Stimulated activated CD4-positive, alpha-beta T cell treated with anti-CD3 and anti-CD28 coated beads, Interleukin-1b, Interleukin-23, amount 100 ng/mL, for 48 hours (primary cell): ENCODE data around the gene SEMA3G.

ENCODE experiments used
- DNase-seq: peaks from one replicate; pipeline ENCODE4 v3.0.0-alpha.2; 2020

The SEMA3G gene

DNA sequence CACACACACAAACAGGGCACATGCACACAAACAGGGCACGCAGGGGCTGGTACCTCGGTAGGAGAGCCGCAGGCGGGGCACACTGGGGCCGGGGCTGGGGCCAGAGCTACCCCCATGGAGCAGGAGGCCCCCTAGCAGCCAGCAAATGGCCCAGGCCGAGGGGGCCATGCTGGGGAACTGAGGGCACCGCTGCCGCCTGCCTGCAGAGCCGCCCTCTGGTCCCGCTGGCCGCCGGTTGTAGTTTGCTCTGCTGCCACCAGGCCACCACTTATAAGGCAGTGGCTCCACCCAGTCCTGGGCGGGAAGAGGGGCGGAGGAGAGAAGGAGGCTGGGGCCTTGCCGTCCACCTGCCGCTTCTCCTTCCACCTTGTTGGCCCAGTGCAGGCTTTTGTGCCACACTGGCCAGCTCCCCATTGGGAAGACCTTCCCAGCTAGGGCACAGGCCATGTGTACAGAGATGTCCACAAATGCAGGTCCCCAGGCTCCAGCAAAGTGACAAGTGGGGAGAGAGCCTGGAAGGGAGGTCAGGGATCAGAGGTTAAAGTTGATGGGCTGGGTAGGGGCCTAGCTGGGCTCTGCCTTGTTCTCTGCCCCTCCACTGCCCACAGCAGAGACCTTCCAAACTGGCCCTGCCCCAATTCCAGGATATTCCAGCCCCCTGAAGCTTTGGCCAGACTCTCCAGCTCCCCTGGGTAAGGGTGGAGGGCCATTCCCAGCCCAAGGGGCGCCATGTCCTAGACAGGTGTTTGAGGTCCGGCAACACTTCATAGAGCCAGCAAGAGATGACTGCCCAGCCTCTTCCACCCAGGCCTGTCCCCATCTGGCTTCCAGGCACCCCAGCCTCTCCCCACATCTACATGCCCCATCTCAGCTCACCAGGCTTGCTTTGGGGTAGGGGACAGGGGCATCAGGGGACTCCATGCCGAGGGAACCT, at the start of gene SEMA3G:
SEMA3G (minus strand) TSS at position 244 of the 934 bp plus-strand sequence; CDS start at position 168, 76 bp downstream.
- DNase-seq, result peak; percentile 80

- DNase-seq, result no peak
Observed at GRCh38 chr3:52494445-52494844, 49.5 kb upstream of the SEMA3G start.

DNA sequence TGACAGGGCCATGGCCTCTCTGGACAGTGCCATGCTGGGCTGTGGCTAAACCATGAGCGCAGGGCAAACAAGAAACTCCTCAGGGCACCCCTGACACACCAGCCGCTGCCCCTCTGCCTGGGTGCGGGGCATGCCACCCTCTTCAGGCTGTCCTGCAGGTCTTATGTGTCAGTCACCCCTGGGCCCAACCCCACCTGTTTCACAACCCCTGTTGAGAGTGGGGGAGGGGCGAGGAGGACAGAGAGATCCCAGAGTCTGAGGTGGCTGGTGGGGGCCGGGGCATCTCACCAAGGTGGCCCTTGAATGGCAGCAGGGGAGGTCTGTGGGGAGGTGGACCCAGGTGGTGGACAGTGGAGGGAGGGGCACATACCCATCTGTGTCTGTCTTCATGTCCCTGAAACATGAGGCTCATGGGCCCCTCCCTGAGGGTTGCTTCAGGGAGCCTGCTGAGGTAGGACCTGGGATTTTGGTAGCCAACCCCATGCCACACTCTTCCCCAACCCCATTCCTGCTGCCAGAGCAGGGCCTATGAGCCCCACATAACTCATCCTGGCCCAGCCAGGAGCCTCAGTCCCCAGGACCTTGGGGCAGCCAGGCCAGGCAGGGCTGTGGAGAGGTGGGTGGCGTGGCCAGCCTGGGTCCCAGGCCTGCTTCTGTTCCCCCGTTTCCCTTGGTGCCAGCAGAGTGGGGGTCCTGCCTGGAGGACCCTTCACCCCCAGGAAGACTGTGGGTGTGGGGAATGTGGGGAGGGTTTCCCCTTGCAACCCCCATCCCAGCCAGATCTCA, 48.5 kb upstream of the SEMA3G start:
- DNase-seq, result no peak

GRCh38 chr3:52492059-52492458, 47.2 kb upstream of the SEMA3G start:
- no peak for DNase-seq

- DNase-seq, result no peak
Observed at GRCh38 chr3:52490939-52491526, 46.1 kb upstream of the SEMA3G start.

GRCh38 chr3:52490035-52490938, 45.4 kb upstream of the SEMA3G start:
- no peak for DNase-seq

- DNase-seq, result no peak
Observed at GRCh38 chr3:52489453-52489852, 44.5 kb upstream of the SEMA3G start.

DNA sequence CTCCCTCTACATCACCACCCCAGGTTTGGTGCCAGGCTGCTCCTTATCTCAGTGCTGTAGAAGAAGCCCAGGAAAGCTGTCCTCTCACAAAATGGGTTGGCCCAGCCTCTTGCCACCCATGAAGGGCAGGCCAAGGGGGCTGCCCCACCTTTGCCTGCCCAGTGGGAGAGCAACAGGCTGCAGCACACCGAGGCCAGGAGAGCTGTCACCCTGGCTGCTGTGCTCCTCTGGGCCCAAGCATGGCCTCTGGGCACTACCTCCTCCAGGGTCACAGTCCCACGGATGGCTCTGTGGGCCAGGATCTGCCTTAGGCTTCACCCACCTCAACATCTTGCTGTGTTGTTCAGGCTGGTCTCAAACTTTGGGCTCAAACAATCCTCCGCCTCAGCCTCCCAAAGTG, 43.8 kb upstream of the SEMA3G start:
- DNase-seq, result no peak

- no peak for DNase-seq
Observed at GRCh38 chr3:52487788-52488691, 43.1 kb upstream of the SEMA3G start.

DNA sequence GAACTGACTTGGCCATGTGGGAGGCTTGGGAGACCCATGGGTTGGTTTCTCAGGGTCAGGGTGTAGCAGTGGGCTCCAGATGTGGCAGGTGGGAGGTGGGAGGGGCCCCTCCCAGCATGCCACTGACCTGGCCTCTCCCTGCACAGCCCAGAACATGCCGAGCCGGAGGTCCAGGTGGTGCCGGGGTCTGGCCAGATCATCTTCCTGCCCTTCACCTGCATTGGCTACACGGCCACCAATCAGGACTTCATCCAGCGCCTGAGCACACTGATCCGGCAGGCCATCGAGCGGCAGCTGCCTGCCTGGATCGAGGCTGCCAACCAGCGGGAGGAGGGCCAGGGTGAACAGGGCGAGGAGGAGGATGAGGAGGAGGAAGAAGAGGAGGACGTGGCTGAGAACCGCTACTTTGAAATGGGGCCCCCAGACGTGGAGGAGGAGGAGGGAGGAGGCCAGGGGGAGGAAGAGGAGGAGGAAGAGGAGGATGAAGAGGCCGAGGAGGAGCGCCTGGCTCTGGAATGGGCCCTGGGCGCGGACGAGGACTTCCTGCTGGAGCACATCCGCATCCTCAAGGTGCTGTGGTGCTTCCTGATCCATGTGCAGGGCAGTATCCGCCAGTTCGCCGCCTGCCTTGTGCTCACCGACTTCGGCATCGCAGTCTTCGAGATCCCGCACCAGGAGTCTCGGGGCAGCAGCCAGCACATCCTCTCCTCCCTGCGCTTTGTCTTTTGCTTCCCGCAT, 42.3 kb upstream of the SEMA3G start:
- no peak for DNase-seq

- DNase-seq, result no peak
Observed at GRCh38 chr3:52484680-52485461, 40.0 kb upstream of the SEMA3G start.

DNA sequence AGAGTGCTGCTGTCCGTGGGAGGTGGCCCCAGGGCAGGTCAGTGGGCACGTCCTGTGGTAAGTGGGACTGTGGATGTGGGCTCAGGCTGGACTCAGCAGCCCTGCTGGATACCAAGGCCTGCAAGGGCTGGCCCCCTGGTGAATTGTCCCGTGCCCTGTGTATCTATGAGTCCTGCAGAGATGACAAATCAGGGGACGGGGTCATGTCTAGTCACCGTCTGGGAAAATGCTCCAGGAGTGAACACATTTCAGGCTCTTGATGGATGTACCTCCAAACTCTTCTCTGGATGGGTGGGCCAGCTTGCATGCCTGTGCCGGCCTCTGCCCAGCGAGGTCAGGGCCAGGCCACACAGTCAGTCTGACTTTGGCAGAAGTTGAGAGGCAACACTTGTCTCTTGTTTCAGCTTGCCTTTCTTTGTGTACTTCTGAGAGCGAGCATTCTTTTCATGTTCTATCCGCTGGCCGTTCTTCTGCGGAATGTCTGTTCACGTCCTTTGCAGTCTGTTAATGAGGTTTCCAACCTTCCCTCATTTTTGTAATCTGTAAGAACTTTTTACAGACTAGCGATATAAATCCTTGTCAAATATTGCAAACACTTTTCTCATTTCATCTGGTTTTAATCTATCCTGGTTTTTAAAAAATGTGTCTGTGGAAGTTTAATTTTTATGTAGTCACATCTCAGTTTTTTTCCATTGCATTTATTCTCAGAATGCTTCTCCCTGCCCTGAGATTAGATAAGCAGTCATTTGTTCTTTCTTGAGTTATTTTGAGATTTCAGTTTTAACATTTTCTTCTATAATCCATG, 38.9 kb upstream of the SEMA3G start:
- no peak for DNase-seq

- DNase-seq, result no peak
Observed at GRCh38 chr3:52483081-52483480, 38.2 kb upstream of the SEMA3G start.

- DNase-seq, result peak; percentile 20
Observed at GRCh38 chr3:52481819-52482521, 37.1 kb upstream of the SEMA3G start.

- no peak for DNase-seq
Observed at GRCh38 chr3:52480768-52481715, 36.1 kb upstream of the SEMA3G start.

- no peak for DNase-seq
Observed at GRCh38 chr3:52479877-52480575, 35.1 kb upstream of the SEMA3G start.
